PFSK-1 (cell line): ENCODE measurements around the gene EVA1A.

ENCODE experiments used
- FOXP2 ChIP-seq: optimal IDR thresholded peaks from 2 replicates; pipeline ENCODE3; 2011; ENCODE audit warnings: borderline replicate concordance, control low read depth, inconsistent platforms; ENCODE audit not compliant: insufficient read depth; ENCODE audit errors: extremely low read length, extremely low read depth
- POLR2AphosphoS5 ChIP-seq: IDR thresholded peaks from 2 replicates; pipeline ENCODE4 v1.6.1; 2012; ENCODE audit warnings: low read depth, mild to moderate bottlenecking, control low read depth, low read length, moderate library complexity
- REST ChIP-seq, 2 experiments: IDR thresholded peaks; 2 replicates each; pipeline versions ENCODE4 v1.6.1 to v1.8.0; 2011 to 2012; ENCODE audit warnings: low read depth in 2 of 2, low read length in 2 of 2, control low read depth in 1 of 2, inconsistent platforms in 1 of 2, mild to moderate bottlenecking in 1 of 2, moderate library complexity in 1 of 2; ENCODE audit not compliant: insufficient read depth in 1 of 2
- SIN3A ChIP-seq: IDR thresholded peaks from 2 replicates; pipeline ENCODE4 v1.6.1; 2012; ENCODE audit warnings: mild to moderate bottlenecking, low read length, moderate library complexity, borderline replicate concordance; ENCODE audit not compliant: insufficient read depth
- TAF1 ChIP-seq: IDR thresholded peaks from 2 replicates; pipeline ENCODE4 v1.6.1; 2012; ENCODE audit warnings: low read length, control low read depth, borderline replicate concordance; ENCODE audit not compliant: insufficient read depth

EVA1A gene

GRCh38 chr2:75482398-75482797, 78.3 kb downstream of the EVA1A start:
- no peak for TF ChIP-seq FOXP2
- TF ChIP-seq SIN3A, result no peak
- no peak for TF ChIP-seq REST (IDR thresholded peaks at IDR 0.05; ENCODE audit: insufficient read depth in 1 of 2, low read depth in 2 of 2, low read length in 2 of 2)
- TF ChIP-seq POLR2AphosphoS5, result no peak

GRCh38 chr2:75480971-75481836, 79.5 kb downstream of the EVA1A start:
- TF ChIP-seq TAF1 (no peak), FOXP2 (no peak)

GRCh38 chr2:75476761-75477160, 84.0 kb downstream of the EVA1A start:
- TF ChIP-seq FOXP2, result no peak
- no peak for TF ChIP-seq TAF1
- no peak for TF ChIP-seq POLR2AphosphoS5
- TF ChIP-seq SIN3A, result no peak
- TF ChIP-seq REST (IDR thresholded peaks at IDR 0.05; ENCODE audit: insufficient read depth in 1 of 2, low read depth in 2 of 2, low read length in 2 of 2), result no peak

- no peak for TF ChIP-seq SIN3A
- no peak for TF ChIP-seq TAF1
- no peak for TF ChIP-seq POLR2AphosphoS5
- no peak for TF ChIP-seq FOXP2
- TF ChIP-seq REST (IDR thresholded peaks at IDR 0.05; ENCODE audit: insufficient read depth in 1 of 2, low read depth in 2 of 2, low read length in 2 of 2), result no peak
These were observed 84.8 kb downstream of the EVA1A start for GRCh38 chr2:75475976-75476375.

- TF ChIP-seq TAF1 (no peak), POLR2AphosphoS5 (no peak), REST (IDR thresholded peaks at IDR 0.05; ENCODE audit: insufficient read depth in 1 of 2, low read depth in 2 of 2, low read length in 2 of 2) (no peak), SIN3A (no peak), FOXP2 (no peak)
These were observed 85.7 kb downstream of the EVA1A start for GRCh38 chr2:75475049-75475448.
